Measurements from ENCODE around the gene RHOH.

The RHOH gene

DNA sequence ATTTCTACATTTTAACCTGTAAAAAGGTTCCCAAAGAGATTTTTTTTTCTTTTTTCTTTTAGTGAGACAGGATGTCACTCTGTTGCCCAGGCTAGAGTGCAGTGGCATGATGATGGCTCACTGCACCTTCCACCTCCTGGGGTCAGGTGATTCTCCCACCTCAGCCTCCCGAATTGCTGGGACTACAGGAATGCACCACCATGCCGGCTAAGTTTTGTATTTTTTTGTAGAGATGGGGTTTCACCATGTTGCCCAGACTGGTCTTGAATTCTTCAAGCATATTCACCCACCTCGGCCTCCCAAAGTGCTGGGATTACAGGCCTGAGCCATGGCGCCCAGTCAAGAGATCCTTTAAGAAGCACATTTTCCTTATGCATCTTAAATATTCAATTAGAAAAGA is 12.6 kb downstream of the RHOH start:
- DNase-seq = no peak

DNA sequence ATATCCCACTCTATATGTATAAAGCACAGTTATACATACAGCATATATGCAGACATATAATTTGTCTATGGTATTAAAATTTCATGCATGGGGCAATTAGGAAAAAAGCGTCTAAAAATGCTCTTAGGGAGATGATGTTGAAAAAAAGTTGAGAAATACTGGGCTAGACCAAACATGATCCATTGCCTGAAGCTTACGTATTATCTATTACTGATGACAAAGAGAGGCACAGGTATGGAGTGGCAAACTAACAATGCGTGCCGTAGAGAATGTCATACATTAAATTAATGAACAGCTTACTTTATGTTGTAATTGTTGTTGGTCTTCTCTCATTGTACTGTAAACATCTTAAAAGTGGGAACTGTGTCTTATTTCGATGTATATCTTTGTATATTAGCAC is 13.9 kb downstream of the RHOH start:
- no peak for DNase-seq

DNA sequence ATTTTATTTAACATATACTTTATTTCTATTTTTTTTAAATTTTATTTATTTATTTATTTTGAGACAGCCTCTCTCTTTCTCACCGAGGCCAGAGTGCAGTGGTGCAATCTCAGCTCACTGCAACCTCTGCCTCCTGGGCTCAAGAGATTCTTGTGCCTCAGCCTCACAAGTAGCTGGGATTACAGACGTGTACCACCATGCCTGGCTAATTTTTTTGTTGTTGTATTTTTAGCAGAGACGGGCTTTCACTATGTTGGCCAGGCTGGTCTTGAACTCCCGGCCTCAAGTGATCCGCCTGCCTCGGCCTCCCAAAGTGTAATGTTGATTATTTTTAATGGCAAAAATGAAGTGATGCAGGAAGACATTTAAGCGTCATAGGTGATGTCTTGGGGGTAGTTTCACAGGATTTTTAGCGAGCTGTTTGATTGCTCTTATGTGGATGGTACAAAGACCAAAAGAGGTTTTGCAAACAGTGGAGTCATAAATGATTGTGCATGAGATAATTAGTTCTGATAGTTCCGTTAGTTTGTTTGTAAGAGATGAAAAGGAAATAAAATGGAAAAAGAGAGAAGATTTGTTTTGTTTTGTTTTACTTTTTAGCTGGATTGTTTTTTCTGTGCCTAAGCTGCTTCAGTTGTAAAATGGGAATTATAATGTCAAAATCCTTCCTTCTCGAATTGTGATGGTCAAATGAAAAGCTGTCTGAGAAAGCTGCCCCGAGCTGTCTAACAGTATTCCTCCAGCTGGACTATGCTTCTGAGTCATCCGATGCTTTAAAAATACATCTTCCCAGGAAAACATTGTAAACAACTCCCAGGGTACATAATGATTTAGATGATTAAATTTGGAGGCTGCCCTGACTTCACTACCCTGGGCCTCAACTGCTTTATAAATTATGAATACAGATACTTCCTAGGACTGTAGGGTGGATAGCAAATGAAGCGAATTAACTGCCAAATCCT is 14.7 kb downstream of the RHOH start:
- no peak for DNase-seq

DNA sequence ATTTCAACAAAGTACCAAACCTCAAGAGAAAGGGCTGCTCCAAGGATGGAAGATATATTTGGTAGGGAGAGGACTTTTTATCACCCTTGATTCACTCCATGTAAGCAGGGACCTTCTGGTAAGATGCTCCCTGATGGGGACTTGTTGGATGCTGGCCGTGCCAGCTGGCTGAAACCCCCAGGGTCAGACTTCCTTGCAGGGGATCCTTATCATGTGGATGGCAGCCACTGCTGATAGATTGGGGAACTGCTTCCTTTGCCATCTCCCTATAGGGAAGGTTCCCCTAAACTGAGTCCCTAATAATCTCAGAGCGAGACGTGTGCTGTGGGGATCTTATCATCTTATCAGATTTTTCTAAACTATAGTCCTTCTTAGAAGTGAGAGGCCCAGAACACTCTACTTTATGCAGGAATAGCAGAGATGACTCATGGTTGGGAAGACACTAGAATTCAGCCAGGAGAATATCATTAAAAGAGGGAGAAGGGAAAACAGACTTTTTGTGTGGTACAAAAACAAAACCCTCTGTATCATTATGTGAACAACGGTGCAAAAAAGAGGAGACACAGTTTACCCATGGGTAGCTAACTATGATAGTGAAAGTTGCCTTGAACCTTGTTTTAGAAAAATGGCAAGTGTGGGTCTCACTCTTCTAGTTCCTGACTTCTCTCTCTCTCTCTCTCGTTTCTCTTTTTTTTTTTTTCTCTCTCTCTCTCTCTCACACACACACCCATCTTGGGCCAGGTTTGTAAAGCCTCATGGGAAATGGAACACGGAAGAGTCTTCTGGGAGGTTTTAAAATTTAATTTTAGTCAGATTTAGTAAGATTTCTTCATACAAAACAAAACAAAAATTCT is 16.1 kb downstream of the RHOH start:
- DNase-seq = no peak

DNA sequence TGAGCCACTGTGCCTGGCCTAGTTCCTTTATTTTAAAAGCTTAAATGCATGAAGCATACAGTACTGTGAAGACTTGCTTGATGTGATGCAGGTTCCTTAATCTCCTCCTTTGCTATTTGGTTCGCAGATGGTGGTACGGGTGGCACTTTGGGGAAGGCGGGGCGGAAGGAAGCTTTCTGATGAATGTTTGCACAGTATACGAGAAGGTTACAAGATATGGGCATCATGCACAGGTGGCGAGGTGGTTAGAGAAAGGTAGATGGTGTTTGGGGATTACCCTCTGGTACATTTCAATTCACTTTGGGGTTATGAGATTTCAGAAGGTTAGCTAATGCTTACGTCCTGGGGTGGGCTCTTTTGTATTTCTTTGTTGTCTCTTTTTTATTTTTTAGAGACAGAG is 17.2 kb downstream of the RHOH start:
- DNase-seq = no peak

DNA sequence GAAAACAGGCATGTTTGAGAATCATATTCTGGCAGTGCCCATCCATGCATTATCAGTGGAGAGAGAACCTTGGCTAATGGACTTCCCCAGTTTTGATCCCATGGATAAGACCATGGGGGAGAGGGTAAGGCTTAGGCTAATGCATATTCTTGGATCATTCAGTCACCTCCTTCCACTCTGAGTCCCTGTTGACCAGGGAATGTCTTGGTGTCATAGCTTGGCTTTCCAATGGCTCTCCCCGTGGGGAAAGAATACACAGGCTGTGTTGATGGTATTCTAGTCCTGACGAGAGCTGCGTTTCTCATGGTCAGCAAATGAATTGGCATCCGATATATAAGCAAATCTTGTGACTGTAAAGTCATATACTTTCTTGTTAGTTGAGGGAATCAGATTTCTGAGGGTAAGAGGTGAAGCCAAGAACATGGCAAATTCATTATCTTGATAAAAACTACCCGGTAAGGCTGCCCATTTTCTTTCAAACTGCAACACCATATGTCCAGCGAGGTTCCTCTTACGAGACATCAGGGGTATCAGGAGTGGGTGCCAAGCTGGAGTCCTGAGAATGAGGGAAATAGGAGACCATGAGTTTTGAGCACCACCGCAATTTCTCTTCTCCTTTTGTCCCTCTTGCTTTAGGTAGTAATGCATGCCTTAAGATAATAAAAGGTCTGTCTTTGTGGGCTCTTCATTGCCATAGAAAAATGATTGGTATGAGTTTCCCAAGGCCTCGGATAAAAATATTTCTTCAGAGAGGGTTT is 18.0 kb downstream of the RHOH start:
- no peak for DNase-seq

DNA sequence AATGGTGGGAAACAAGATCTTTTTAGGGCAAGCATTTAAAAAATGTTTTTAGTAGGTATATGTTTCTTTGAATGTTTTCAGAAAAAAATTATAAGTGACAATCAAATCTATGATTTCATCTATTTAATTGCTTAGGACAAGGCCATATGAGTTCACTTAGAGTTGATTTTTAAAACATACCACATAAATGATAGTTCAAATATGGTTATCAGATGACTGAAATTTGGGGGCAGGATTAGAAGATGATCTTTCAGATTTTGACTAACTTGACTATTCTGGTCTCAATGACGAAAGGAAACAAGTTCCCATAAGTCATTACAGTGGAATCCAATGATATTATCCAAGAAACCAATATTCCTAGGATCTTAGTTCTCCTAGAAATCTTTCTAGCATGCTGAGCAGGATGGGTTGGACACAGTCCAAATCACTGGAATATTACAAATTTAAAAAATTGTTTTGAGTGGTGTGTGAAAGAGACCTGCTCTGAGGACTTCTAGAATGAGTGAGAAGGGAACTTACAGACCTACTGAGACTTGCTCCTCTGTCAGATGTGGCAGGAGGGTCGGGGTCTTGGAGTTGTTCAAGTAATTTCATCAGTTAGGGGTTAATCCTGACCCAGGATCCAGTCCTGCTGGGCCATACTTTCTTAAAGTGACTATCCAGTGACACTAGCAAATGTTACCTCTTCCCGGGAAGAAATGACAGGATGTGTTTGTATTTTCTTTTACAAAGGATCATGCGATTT is 20.0 kb downstream of the RHOH start:
- no peak for DNase-seq

DNA sequence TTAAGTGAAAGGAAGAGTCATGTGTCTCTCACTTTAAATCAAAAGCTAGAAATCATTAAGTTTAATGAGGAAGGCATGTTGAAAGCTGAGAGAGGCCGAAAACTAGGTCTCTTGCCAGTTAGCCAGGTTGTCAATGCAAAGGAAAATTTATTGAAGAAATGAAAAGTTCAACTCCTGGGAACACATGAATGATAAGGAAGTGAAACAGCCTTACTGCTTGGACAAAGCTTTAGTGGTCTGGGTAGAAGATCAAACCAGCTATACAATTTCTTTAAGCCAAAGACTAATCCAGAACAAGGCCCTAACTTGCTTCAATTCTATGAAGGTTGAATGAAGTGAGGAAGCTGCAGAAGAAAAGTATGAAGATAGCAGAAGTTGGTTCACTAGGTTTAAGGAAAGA is 24.9 kb downstream of the RHOH start:
- no peak for DNase-seq

DNA sequence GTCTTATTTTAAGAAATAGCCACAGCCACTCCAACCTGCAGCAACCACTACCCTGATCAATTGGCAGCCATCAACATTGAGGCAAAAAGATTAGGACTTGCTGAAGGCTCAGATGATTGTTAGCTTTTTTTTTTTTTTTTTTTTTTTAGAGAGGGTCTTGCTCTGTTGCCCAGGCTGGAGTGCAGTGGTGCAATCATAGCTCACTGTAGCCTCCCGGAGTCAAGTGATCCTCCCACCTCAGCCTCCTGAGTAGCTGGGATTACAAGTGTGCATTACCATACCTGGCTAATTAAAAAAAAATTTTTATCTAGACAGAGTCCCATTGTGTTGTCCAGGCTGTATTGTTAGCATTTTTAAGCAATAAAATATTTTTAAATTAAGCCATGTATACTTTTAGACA is 26.5 kb downstream of the RHOH start:
- DNase-seq = no peak

DNA sequence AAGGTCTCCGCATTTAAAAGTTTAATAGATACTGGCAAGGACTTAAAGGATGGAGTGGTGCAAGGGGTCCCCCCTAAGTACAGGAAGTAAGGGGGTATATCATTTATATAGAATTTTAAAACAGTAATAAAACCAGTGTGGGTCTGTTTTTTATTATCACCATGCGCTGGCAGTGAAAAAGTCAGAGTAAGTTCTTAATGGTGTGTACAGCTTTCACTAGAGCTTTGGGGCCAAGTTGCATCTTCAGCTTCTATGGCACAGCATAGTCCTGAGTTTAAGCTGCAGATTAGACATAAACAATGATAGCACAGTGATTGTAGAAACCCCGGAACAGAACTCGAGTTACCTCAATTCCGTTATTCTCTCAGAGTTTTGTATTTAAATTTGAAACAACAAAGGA is 27.6 kb downstream of the RHOH start:
- no peak for DNase-seq

DNA sequence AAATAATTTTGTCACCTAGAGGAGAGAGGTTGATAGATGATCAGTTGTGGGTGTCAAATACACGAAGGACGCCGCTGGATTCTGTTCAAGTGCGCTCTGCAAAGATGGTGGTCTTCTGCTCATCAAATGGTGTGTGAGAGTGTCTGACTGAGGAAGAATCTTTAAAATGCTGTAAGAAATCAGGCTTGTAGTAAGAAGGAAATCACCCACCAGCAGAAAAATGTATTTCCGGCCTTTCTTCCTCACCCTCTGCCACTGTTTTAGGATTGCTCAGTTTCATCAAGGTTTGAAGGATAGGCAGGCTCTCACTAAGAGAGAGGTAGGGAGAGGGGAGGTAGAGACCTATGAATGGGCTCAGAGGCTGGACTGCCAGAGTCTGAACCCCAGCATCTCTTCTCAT is 28.7 kb downstream of the RHOH start:
- no peak for DNase-seq

DNA sequence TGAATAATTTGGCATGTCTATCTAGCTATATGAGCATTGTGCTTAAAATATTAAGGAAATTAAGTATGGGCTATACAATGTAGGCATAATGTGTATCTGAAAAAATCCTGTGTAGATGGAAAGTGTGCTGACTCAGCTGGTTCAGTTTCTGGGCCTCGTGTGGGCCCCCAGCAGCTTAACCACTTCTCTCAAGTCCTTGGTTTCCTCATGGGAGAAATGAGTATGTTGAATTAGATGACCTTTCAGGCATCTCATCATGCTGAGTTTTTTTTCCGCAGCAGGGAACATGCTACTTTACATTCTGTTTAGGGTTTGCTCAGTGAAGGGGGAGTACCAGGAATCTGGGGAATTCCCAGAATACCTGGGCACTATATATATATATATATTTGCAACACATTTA is 30.5 kb downstream of the RHOH start:
- DNase-seq = no peak

DNA sequence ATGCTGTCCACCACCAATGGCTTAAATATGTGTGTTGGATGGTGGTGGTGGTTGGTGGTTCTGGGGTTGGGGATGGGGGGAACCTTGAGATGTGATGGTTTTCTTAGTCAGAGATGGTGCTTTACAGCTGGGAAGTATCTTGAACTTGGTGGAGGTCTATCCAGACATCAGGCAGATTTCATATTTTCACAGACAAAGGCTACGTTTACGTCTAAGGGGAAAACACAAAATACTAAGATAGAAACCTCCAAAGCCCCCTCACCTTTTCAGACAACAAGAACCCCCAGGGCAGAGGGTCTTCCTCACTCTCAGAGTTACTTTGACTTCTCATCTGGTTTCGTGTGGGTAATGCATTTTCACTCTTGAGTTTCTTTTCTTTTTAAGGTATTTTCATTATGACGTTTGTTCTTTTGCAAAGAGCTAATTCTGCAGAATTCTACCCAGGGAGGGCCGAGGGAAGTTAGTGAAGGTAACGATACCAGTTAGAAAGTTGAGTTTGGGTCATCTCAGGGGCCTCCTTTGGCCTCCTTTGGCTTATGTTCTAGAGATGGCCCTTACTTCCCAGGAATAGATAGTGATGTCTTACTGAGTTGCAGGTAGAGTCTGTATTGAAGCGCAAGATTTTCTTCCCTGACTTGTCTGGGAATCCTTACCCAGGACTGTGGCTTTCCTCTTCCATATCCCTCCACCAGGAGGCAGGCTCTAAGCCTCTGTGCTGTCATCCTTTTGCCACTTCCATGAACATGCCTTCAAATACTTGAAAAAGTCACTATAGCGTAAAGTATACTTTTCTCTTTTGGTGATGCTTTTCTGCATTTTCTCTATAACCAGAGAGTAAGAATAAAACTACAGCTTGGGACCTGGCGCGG is 31.9 kb downstream of the RHOH start:
- no peak for DNase-seq

DNA sequence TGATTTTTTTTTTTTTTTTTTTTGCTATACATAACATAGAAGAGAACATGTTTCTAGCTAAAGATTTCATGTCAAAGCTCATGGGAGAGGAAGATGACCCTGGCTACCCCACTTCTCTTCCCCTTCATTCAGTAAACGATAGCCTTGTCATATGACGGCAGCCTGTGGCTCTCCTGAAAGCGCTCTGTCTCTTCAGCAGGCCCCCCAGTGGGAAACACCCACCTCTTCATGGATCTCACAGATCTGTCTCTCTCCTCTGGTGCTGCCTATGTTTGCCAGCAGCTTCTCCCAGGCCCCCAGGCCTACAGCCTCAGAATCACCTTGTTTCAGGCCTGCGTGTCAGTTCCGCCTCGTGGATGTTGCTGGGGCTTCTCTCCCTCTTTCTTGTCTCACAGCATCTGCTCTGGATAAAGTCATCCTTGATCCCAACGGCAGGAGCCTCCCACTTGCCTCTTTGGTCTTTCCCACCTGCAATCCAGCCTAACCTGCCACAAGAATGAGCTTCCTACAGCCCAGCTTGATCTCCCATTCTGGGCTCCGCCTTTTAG is 34.6 kb downstream of the RHOH start:
- no peak for DNase-seq

DNA sequence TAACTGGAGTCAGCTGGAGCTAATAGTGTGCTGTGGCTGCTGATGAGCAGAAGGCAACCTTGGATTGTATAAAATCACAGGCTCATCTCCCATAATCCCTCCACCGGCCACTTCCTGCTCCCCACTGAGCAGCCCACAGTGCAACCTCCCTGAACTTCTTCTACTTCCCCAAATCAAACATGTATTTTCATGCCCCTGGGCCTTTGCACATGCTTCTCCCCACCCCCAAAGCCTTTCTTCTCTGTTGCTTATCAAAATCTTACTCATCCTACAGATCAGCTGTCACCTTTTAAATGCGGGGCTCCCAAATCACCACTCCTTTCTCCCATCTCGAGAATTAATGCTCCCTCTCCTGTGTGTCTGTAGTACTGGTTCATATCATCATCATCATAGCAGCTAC is 35.8 kb downstream of the RHOH start:
- no peak for DNase-seq

DNA sequence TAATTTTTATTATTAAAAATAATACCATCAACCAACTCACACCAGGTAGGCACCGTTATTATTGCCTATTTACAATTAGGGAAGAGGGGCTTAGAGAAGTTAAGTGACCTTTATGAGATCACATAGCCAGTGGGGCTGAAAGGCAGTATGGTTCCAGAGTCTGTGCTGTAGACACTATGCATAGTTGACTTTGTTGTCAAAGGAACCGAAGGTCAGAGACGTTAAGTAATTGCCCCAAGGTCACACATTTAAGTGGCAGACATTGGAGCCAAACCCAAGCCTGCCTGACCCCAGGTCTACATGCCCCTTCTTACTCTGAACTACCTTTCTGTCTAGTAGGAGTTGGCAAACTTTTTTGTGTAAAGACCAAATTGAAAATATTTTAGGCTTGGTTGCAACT is 36.4 kb downstream of the RHOH start:
- no peak for DNase-seq

DNA sequence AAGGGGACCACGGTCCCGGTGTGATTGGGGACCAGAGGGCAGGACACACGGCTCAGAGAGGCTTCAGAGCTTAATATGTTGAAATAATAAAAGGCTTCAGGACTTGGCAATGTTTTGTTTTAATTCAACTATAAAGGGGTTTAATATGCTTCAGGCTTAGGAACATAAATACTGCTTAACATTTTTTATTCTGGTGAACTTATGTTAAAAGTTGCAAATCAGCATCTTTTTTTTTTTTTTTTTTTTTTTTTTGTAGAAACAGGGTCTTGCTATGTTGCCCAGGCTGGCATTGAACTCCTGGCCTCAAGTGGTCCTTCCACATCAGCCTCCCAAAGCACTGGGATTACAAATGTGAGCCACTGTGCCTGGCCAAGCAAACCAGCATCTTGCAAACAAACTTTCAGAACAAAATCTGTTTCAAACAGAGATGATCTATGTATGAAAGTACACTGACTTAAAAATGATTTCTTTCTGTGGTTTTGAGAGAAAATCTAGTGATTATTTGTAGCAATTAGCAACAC is 37.7 kb downstream of the RHOH start:
- no peak for DNase-seq

DNA sequence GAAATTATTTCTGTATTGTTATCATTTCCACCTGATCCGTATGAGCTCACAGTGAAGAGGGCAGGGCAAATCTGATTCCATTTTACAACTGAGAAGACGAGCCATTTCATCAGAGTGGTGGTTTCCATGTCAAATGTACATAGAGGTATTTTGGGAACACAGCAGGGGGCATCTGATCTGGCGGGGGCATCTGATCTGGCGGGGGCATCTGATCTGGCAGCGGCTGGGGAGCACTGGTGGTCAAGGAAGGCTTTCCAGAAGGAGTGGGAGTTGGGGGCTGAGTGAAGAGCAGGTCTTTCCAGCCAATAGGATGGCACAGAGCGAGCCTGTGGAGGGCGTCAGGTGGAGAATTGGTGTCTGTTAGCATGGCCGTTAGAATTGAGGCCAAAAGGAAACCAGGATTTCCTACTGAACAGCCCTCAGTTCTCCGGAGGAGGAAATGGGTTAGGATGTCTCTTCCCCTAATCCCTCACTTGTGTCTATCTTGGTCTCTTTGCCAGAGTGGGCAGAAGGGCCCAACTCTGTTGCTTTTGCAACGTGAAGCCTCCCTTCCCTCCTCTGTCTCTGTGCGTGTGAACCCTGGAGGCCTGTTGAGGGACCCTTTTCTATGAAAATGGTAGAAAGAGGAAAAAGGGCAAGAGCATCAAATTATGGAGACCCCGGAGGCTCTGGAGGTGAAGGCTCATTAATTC is 41.3 kb downstream of the RHOH start:
- no peak for DNase-seq

DNA sequence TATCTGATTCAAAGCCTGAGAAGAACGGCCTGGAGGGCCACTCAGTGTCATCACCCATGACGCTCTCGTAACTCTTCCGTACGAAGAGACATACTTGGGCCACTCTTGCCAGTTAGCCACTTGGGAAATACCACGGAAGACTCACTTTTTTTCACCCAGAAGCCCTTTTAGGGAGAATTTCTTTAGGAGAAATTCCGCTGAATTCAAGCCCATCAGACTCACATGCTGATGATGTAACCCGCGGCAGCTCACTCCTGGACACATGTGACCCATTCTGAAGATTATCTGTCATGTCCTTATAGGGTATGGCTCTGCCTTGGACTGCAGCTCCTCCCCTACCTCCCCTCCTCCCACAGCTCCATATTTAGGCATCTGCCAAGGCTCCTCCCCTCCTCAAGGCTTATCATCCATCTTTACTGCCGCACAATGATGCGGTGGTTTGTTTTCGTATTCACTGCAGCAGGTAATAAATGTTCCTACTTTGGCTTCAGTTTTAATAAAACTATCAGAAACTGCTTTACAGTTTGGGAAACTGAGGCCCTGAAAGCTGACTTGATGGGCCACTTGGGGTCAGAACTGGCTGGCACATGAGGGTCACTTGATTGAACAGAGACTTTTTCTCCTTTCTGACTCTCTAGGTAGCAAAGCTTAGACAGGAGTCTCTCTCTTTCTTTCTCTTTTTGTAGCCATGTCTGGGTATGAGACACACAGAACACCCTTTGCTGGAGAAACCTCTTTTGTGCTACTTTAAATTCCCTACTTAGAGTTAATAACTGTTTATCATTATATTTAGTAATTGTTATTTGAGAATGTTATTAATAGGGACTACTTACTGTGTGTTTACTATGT is 42.1 kb downstream of the RHOH start:
- DNase-seq = no peak

Data from NCI-H187 treated with DMSO at 0.1 percent for 48 hours (cell line).